Spleen (tissue), 7 donors: Measurements from ENCODE around the gene C14orf132.

Source experiments
- POLR2A ChIP-seq, 3 donors: fragments of 450-650 bp; IDR thresholded peaks; one replicate each; pipeline ENCODE4 v1.5.1; 2017; ENCODE audit warnings: antibody characterized with exemption in 3 of 3, mild to moderate bottlenecking in 1 of 3
- POLR2AphosphoS5 ChIP-seq, 3 donors: sonication (generic); formaldehyde crosslinking; IDR thresholded peaks; one replicate each; pipeline ENCODE4 v1.5.1; 2017; ENCODE audit warnings: antibody characterized with exemption in 3 of 3
- TF ChIP-seq, protein P1 (sequence below), 11 experiments: fragments of 200-600 bp in 7 of 11; fragments of 450-650 bp in 4 of 11; sonication (generic) in 4 of 11; IDR thresholded peaks in 8 of 11; conservative IDR thresholded peaks in 3 of 11; 1 replicate in 7 of 11; 2 replicates in 4 of 11; pipeline versions ENCODE4 v1.4.0 to v1.8.0; 2016 to 2021; ENCODE audit warnings: antibody characterized with exemption in 11 of 11, inconsistent platforms in 4 of 11, mild to moderate bottlenecking in 1 of 11
- donor health status: DM: no; HTN: no; CAD: no; lungs with moderate emphysema.
- donor health status: DM: no; HTN: no; CAD: no.
- donor health status: DM: no; HTN: no; CAD: no.

DNA sequence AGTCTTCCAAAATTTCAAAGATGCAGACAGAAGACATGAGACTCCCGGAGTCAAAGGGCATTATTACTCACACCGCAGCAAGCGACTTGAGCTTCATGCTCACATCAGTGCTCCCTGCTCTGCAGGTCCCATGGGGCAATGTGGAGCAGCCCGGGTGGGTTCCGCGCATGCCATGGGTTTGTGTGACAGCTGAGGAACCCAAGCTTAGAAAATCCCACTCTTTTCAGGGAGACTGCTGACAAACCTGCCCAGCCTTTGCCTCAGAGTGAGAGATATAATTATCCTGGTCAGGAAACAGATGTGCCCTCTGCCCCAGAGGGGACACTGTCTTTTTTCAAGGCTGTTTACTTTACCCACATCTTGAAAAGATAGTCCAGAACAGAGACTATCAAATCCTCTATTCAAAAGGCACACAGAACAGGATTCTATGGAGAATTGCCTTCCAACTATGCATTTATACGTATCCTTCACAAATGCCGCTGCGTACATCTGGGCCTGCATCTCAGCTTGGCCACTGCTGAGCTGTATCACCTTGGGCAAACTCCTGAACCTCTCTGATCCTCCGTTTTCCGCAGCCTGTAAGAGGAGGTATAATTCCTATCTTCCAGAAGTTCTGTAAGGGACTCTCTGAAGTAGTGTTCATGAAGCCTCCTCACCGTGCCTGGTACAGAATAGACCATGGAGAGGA is 16.0 kb downstream of the C14orf132 start:
- TF ChIP-seq, protein P1, sequence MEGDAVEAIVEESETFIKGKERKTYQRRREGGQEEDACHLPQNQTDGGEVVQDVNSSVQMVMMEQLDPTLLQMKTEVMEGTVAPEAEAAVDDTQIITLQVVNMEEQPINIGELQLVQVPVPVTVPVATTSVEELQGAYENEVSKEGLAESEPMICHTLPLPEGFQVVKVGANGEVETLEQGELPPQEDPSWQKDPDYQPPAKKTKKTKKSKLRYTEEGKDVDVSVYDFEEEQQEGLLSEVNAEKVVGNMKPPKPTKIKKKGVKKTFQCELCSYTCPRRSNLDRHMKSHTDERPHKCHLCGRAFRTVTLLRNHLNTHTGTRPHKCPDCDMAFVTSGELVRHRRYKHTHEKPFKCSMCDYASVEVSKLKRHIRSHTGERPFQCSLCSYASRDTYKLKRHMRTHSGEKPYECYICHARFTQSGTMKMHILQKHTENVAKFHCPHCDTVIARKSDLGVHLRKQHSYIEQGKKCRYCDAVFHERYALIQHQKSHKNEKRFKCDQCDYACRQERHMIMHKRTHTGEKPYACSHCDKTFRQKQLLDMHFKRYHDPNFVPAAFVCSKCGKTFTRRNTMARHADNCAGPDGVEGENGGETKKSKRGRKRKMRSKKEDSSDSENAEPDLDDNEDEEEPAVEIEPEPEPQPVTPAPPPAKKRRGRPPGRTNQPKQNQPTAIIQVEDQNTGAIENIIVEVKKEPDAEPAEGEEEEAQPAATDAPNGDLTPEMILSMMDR (IDR thresholded peaks at IDR 0.05 in 8 of 11, conservative IDR thresholded peaks at IDR 0.05 in 3 of 11): no peak
- TF ChIP-seq POLR2A (IDR thresholded peaks at IDR 0.05) (no peak), POLR2AphosphoS5 (IDR thresholded peaks at IDR 0.05) (no peak)
